ENCODE measurements around the gene PPP1R13L.
A peak's percentile ranks its signal among the peaks of the same experiment; 100 is the strongest.

The PPP1R13L gene

GRCh38 chr19:45405435-45406225 lies 761 bp upstream of the PPP1R13L start:
- DNase-seq (ENCODE audit: low read depth): peak; percentile 68

DNA sequence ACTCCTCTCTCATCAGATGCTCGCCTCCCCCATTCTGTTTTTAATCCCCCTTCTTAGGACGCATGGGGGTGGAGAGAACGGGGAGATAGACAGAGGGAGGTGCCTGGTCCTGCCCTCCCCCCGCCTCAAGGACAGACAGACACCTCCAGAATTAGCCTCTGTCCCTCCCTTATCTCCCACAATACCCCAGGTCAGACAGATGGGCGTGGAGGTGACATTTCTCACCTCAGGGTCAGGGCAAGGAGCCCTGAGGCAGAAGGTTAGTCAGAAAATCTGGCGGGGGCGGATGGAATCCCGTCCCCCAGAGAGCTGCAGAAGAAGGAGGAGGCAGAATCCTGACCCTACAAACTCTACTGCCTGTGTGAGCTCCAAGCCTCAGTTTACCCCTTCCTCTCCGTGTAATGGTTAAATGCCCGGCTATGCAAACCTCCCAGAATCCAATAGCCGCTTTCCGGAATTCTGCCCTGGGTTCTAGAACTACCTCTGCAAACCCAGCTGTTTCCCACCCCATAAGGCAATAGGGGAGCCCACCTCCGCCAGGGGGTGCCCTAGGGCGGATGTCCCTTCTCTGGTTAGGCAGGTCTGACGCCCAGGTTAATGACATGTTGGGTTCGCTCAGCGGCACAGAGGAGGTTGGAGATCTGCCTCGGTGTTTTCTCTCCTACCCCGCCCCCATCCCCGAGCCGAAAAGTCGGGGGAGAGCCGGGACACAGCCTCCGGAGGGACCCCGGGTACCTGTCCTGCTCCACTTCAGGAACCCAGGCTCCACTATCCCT lies 900 bp downstream of the PPP1R13L start:
- peak; percentile 36 for DNase-seq (ENCODE audit: low read depth)

GRCh38 chr19:45403272-45403671 lies 1.6 kb downstream of the PPP1R13L start:
- DNase-seq (ENCODE audit: low read depth): no peak

DNA sequence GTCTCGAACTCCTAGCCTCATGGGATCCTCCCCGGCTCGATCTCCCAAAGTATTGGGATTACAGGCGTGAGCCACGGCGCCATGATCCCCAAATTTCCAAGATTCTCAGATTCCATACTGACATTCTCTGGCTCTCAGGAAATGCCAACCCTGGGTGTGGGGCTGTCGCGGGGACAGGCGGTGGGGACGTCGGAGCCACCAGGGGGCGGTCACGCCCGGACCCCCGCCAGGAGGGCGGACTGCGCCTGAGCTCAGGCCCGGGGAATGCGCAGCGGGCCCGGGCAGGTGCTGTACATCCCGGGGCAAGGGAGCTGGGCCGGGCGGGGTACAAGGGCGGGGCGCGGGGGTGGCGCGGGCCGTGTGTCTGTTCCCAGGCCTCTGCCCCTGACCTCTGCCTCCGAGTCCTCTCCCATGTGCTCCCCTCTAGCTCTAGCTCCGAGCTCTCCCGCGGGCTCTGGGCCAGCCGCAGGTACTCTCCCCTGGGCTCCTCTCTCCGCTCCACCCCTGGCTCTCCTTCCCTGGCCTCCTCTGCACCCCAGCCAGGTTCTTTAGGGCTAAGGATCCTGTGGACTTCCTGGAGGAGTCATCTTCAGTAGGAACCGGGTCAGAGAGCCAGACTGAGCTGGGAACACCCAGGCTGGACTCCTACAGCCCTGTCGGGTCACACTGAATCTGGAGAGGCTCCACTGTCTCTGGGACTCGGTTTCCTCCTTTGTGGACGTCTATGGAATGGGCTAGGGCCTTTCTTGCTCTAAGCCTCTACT lies 2.4 kb downstream of the PPP1R13L start:
- DNase-seq (ENCODE audit: low read depth): no peak

GRCh38 chr19:45401815-45402214 lies 3.1 kb downstream of the PPP1R13L start:
- no peak for DNase-seq (ENCODE audit: low read depth)

DNA sequence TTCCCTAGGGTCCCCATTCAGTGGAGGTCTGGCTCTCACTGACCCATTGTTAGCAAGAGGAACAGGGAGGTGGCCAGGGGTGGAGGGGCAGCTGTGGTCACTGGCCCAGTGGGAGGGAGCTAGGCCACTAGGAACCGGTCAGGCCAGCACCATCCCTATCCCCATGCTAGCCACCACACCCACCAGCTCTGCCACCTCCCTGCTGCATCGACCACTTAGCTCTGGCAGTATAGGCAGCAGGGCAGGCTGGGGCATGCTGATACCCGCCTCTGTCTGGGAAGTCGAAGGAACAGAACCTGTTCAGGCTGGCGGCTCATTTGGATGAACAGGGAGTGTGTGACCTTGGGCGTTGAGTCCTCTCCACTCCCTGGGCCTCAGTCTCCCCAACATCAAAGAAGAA lies 4.7 kb downstream of the PPP1R13L start:
- DNase-seq (ENCODE audit: low read depth): no peak

- DNase-seq (ENCODE audit: low read depth): no peak
These were observed 8.8 kb downstream of the PPP1R13L start for GRCh38 chr19:45395821-45396617.

DNA sequence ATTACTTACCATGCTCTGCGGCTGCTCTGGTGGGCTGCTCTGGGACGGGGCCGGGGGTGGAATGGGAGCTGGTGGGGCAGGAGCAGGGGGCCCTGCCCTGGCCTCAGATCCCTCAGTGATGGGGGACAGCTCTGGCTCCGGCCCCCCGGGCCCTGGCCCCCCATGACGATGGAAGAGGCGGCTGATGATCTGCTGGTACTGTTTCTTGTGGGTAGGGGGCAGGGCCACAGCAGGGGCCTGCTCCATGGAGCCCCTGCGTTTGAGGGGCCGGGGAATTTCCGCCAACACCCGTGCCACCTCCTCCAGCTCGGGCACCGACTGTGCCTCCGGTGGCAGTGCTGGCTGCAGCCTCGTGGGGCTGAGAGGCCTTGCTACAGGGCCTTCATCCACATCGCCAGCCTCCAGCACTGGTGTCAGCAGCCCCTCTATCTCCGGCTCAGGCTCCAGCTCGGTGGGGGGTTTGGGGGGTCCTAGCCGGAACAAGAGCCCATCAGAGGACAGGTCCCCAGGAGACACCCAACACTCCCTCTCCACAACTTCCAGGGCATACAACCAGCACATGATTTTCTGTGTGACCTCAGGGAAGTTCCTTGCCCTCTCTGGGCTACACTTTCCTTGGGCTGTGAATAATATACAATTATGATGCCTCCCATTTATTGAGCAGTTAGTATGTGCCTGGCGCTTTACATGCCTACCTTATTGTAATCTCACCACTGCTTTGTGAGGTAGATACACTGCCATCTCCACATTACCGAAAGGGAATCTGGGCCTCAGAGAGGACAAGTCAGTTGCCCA lies 12.8 kb downstream of the PPP1R13L start:
- no peak for DNase-seq (ENCODE audit: low read depth)

DNA sequence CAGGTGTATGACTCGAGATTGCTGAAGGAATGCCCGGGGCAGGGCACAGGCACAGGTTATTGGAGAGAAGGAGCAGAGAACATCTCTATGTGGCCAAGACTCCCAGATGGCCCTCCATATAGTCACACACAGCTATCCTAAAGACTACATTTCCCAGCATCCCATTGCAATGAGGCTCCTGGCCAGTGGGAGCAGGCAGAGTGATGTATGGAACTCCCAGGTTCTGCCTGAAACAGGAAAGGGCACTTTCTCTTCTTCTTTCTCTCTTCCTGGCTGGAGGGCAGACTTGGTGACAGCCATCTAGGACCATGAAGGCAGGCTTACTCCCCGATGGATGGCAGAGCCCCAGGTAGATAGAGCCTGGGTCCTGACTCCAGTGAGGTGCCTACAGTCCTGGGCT lies 13.5 kb downstream of the PPP1R13L start:
- DNase-seq (ENCODE audit: low read depth): no peak

GRCh38 chr19:45385392-45386221 lies 19.3 kb downstream of the PPP1R13L start:
- DNase-seq (ENCODE audit: low read depth): no peak

DNA sequence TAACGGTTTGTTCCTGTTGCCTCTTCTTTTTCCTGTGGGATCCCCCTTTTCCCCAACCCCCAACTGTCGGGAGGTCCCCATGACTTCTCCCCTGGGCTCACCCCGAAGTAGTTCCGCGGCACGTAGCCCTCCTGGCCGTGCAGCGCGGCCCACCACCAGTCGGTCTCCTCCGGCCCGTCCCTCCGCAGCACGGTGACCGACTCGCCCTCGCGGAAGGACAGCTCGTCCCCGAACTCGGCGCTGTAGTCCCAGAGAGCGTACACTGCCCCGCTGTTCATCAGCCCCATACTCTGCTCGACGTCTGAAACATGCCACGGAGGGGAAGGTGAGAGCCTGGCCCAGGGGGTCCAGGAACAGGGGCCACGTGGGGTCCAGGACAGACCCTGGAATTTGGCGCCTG lies 22.4 kb downstream of the PPP1R13L start:
- no peak for DNase-seq (ENCODE audit: low read depth)

DNA sequence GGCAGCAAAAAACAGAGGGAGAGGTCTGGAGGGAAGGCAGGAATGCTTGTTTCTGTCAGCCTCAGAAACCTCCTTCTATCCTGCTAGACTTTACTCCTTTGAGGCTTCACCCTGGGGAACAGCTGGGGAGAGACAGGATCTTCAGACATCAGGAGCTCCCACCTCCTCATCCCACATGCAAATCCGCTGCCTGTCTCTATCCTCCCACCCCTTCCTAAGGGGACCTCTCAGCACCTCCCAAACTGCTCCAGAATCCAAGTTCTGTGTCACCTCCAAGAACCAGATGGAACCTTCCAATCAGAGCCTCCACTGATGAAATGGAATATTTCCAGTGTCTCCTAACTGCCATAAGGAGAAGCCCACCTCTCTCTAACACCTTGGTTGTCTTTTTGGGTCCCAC lies 24.8 kb downstream of the PPP1R13L start:
- DNase-seq (ENCODE audit: low read depth): no peak

DNA sequence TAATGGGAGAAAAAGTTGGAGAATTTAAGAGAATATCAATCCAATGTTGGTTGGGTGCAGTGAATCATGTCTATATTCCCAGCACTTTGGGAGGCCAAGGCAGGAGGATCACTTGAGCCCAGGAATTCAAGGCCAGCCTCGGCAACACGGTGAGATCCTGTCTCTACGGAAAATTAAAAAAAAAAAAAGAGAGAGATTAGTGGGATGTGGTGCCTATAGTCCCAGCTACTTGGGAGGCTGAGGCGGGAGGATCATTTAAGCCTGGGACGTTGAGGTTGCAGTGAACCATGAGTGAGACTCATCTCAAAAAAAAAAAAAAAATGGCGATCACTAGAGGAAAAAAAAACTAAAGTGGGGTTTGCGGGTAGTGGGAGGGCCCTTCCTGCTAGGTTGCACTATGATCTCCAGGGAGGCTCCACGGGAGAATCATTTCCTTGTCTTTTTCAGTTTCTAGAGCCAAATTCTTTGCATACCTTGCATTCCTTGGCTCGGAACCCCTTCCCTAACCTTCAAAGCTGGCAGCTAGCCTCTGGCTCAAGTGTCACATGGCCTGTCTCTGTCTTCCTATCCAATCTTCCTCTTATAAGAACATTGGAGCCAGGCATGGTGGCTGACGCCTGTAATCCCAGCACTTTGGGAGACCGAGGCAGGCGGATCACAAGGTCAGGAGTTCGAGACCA lies 28.7 kb downstream of the PPP1R13L start:
- DNase-seq (ENCODE audit: low read depth): no peak

GRCh38 chr19:45370410-45371204 lies 34.3 kb downstream of the PPP1R13L start, which contains the start of gene ERCC2:
TSS of gene ERCC2 (minus strand) at chr19:45370573. CDS start at chr19:45370540, 33 bp downstream.
- DNase-seq (ENCODE audit: low read depth): peak; percentile 98

GRCh38 chr19:45368737-45369340 lies 36.0 kb downstream of the PPP1R13L start:
- DNase-seq (ENCODE audit: low read depth): no peak

DNA sequence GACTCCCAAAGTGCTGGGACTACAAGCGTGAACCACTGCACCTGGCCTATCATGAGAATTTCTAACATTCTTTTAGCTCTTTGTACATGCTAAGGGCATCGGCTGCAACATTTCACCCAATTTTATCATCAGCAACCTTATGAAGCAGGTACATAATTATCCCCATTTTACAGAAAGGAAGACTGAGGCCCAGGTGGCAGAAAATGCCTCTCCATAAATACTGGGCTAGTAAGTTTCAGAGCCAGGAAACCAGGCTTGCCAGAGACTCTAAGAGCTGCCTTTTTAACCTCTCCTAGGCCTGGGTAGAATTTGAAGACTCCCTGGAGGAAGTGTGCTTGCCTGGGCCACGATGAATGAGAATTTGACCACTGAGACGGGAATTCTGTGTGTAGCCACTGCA lies 36.7 kb downstream of the PPP1R13L start:
- no peak for DNase-seq (ENCODE audit: low read depth)

DNA sequence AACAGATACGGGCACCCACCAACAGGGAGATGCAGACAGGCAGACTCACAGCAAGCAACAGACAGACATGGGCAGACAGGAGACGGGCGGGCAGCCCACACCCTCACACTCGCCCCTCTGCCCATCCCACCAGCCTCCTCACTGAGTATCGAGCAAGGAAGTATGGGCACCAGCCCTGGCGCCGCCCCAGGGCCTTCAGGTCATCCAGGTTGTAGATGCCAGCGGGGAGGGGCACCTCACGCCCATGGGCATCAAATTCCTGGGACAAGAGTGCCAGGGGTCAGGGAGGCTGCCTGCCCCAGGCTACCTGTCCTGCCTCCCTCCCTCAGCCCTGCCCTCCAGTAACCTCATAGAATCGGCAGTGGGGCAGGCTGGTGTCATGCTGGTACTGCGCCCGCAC lies 40.2 kb downstream of the PPP1R13L start:
- DNase-seq (ENCODE audit: low read depth): no peak

DNA sequence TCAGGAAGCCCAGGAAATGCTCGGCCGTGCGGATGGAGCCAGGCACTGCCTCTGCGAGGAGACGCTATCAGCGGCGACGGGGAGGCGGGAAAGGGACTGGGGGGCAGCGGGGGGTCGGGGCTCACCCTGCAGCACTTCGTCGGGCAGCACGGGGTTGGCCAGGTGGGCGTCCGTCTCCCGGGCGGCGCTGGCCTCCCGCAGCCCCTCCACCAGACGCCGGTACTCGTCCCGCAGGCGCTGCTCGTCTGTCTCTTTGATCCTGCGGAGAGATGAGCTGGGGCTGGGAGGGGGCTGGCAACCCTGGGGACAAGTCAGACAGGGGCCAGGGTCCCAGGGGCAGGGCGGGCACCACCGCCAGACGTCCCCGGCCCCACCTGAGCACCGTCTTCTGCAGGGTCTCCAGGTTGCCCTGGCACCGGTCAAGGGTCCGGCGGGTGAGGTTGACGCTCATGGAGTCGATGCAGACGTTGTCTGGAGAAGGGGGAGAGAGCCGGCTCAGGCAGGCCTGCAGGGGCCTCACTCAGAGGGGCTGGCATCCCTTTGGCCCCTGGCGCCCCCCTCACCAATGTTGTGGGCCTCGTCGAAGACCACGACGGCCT lies 40.9 kb downstream of the PPP1R13L start:
- no peak for DNase-seq (ENCODE audit: low read depth)
